ENCODE data around the gene MINDY3.
"Not testable (repeated sequence)": the region's sequence is repeated elsewhere in the genome, so short reads cannot be mapped to it uniquely, and the experiment has no call there.

The MINDY3 gene

DNA sequence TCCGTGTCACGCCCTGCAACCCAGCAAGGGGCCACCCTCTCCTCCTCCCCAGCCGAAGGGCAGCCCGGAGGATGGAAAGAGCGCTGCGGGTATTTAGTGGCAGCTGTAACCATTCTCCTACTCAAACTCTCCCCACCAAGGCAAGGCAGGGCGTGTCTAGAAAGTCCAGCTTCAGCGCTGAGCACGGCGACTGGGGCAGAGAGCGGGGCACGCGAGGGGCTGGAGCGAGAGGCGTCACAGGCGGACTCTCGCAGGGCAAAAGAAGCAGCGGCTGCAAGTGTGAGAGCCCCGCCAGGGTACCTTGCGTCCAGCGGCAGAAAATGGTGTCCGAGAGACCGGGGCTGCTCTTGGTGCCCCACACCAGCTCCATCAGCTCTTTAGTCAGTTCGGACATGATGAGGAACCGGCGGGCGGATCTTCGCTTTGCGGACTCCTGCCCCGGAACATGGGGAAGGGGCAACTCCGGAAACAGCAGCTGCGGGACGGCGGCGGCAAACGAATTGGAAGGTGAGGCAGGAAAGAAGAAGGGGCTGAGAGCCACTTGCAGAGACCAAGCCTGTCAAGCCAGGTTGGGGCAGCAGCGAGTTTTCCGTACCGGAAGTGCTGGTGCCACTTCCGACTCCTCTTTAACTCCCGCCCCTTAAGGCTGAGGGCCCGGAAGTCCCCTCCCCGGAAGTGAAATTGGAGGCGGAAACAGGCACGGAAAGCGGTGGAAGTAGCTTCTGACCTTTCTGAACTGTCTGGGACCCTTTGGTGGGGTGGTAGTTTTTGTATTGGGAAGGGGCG, at the start of gene MINDY3:
Gene MINDY3, minus strand, starts transcription at position 602 of the 786 bp plus-strand sequence. Its CDS starts 208 bp downstream, at position 394.
- peak; percentile 71 for DNase-seq (ENCODE audit: low read depth)

DNA sequence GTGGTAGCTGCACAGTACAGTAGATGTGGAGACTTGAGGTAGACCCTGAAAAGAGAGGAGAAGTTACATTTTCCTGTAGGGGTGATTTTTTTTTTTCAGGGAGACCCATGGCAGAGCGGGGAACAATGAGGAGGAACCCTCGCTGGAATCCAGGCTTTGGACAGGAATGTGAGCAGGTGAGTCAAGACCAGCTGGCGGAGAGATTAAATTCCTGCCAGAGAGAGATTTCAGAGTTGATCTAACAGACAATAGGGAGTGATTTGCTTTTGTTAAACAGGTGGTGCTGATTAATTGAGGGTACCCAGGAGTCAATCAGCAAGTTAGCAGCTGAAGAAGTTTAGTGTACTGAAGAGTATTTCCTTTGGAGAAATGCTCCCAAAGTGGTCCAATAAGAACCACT, 41.6 kb upstream of the MINDY3 start:
- no peak for DNase-seq (ENCODE audit: low read depth)

DNA sequence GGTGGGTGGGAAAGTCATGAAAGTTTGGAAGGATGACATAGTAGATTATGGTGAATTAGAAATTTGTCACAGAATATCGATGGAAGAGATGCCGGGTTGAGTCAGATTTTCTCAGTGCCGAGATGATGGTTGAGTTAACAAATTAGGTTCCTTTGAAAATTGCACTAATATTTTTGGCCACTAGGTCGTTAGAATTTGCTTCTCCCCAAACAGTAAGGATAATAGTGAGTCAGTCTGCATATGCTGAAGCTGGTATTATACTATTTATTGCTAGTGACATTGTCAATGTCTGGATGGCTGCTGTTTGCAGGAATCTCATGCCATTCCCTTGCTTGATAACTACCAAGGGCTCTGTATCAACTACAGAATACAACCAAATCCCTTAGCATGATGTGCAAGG, 37.7 kb upstream of the MINDY3 start:
- no peak for DNase-seq (ENCODE audit: low read depth)

DNA sequence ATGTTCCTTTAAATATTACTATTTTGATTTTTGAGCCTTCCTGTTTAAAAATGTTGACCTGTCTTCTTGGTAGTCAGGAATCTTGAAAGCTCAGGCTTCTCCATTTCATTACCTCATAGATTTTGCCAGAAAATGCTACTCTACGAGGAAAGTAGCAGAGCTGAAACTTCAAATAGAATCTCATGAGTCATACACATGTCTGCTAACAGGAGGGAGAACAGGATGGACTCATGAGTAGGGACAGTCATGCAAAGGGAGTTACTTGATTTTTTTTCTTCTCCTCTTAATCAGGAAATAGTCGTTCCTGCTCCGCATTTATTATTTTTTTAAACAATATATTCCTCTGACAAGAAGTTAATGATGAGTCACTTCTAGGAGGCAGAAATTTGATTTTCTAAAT, 37.0 kb upstream of the MINDY3 start:
- DNase-seq (ENCODE audit: low read depth) = no peak

DNA sequence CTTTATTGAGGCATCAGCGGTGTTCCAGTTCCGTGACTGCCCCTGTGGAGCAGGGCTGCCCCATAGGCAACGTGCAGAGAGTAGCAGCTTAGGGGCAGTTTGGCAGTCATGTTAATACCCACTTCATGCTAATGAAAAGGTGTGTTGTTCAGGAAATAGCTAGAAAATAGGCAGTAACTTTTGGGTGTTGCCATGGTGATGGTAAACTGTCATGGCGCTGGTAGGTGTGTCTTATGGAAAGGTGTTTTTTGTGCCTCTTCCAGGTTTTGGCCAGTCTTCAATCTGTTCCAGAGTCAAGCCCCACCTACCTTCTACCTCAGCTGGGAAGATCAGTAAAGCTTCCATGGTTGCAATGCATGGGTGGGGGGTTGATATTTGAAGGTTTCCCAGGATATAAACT, 36.3 kb upstream of the MINDY3 start:
- no peak for DNase-seq (ENCODE audit: low read depth)

DNA sequence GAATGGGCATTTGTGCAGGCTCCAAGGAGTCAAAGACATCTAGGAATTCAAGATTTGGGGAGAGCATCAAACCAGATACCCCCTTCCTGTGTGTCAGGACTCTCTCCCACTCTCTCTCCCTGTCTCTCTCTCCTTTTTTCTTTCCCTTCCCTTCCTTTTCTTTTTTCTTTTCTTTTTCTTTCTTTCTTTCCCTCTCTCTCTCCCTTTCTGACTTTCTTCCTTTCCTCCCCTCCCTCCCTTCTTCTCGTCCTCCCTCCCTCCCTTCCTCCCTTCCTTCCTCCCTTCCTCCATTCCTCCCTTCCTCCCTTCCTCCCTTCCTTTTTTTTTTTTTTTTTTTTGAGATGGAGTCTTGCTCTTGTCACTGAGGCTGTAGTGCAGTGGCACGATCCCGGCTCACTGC, 24.1 kb upstream of the MINDY3 start:
- no peak for DNase-seq (ENCODE audit: low read depth)

DNA sequence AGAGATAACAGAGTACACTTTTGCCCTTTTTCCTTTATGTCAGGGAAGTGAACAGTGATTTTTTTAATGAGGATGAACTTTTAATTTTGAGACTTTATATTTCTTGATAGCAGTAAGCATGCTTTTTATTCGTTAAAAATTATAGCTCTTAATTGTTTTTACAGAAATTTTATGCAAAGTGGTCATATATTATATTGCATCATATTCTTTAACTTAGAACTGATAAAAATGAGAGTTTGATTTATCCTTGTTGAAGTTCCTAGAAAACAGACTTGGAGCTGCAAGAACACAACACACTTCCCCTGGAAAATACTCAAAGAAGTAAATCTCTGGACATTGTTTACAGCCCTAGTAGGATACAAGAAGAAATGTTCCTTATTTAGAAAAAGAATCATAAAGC, 21.2 kb upstream of the MINDY3 start:
- no peak for DNase-seq (ENCODE audit: low read depth)

DNA sequence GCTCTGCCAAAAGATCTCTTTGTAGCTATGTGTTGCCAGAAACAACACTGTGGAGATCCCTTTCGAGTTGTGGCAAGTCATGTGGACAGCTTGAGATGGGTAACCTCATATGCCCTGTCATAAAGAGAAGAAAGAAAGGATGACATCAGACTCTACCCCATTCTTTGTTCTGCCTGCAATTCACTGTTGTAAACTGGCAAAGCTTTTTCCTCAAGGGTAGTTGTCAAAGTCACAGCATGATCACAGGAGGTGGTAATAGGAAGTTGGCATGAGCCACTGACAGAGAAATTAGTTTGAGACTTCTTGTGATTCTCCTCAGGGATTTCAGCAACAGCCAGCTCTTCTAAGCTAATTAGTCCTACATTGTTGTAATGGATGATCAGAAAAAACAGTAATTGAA, 19.4 kb upstream of the MINDY3 start:
- DNase-seq (ENCODE audit: low read depth) = no peak

DNA sequence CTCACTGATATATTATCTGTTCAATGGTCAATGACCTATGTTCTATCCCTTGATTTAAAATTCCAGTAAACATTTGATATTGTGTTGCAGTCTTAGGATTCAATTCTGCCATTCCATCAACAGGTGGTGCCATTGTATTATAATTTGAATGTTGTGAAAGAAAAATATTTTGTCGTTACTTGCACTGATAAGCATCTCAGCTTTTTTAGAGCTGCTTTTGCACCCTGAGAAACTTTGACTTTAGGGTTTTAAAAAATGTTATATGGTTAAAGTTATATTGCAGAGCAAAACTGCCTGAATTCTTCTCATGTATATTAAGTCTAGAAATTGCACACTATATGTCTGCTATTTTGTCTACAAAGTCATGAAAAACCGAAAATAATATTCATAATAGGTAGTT, 18.8 kb upstream of the MINDY3 start:
- no peak for DNase-seq (ENCODE audit: low read depth)

DNA sequence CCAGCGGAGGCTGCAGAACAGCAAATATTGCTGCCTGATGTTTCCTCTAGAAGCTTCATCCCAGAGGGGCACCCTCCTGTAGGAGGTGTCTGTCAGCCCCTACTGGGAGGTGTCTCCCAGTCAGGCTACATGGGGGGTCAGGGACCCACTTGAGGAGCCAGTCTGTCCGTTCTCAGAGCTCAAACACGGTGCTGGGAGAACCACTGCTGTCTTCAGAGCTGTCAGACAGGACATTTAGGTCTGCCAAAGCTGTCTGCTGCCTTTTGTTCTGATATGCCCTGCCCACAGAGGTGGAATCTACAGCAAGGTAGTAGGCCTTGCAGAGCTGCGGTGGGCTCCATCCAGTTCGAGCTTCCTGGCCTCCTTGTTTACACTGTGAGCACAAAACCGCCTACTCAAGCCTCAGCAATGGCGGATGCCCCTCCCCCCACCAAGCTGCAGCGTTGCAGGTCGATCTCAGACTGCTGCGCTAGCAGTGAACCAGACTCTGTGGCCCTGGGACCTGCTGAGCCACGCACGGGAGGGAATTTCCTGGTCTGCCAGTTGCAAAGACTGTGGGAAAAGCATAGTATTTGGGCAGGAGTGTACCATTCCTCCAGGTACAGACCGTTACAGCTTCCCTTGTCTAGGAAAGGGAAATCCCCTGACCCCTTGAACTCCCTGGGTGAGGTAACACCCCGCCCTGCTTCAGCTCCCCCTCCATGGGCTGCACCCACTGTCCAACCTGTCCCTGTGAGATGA, 17.7 kb upstream of the MINDY3 start:
- DNase-seq (ENCODE audit: low read depth) = no peak

DNA sequence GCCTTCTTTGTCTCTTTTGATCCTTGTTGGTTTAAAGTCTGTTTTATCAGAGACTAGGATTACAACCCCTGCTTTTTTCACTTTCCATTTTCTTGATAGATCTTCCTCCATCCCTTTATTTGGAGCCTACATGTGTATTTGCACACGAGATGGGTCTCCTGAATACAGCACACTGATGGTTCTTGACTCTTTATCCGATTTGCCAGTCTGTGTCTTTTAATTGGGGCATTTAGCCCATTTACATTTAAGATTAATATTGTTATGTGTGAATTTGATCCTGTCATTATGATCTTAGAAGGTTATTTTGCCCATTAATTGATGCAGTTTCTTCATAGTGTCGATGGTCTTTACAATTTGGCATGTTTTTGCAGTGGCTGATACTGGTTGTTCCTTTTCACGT, 16.0 kb upstream of the MINDY3 start:
- DNase-seq (ENCODE audit: low read depth) = not testable (repeated sequence)

DNA sequence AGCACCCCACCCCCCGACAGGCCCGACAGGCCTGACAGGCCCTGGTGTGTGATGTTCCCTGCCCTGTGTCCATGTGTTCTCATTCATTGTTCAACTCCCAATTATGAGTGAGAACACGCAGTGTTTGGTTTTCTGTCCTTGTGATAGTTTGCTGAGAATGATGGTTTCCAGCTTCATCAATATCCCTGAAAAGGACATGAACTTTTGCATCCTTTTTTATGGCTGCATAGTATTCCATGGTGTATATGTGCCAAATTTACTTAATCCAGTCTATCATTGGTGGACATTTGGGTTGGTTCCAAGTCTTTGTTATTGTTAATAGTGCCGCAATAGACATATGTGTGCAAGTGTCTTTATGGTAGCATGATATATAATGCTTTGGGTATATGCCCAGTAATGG, 12.3 kb upstream of the MINDY3 start:
- not testable (repeated sequence) for DNase-seq (ENCODE audit: low read depth)

DNA sequence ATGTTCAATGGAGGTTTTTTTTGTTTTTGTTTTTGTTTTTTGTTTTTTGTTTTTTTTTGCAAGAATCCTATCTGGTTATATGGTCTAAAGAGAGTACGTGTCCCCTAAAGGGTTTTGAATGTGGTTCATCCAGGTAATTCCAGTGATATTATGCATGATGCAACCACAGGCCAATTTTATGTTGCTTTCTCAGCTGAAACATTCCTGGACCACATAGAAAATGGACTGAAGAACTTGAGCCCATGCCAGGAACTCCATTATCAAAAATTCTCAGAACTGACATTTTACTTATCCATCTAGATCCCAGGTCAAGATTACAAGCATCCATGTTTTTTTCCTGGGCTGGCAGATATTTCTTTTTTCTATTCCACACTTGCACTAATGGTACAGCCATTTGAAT, 11.5 kb upstream of the MINDY3 start:
- DNase-seq (ENCODE audit: low read depth) = no peak

DNA sequence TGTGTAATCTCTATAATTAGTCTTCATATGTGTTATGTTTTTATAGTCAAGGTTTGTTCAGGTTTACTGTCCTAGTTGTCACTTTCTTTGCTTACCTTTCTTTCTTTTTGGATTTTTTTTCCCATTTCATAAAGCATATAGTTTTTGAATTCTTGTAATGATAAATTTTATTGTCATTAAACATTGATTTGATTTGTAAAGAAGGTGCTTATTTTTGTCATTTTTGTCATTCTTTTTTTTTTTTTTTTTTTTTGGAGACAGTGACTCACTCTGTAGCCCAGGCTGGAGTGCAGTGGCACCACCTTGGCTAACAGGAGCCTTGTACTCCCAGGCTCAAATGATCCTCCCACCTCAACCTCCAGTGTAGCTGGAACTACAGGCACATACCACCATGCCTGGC, 9.6 kb upstream of the MINDY3 start:
- no peak for DNase-seq (ENCODE audit: low read depth)

DNA sequence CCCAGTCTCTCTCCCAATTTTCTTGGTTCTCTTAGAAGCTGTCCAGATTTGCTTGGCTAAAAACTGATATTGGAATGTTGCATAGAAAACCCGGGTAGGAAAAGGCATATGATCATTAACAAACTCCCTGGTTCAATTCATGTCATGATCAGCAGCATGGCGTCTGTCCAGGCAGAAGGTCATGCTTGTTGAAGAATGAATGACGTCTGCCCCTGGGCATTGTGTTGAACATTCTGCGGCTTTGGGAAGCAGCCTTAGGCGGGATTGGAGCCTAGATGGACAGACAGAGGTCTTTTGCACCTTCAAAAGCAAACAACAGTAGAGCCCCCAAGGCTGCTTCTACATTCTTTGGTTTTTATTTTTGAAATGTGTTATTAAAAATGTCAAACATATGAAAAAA, 7.7 kb upstream of the MINDY3 start:
- no peak for DNase-seq (ENCODE audit: low read depth)

DNA sequence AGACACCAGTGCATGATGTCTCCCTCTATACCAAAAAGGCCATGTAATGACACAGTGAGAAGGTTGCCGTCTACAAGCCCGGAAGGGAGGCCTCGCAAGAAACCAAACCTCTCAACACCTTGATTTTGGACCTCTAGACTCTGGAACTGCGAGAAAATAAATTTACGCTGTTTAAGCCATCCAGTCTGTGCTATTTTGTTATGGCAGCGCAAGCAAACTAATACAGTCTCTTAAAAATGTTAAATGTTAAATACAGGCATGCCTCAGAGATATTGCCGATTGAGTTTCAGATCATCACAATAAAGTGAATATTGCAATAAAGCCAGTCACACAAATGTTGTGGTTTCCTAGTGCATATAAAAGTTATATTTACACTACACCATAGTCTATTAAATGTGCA, 5.0 kb upstream of the MINDY3 start:
- DNase-seq (ENCODE audit: low read depth) = no peak

DNA sequence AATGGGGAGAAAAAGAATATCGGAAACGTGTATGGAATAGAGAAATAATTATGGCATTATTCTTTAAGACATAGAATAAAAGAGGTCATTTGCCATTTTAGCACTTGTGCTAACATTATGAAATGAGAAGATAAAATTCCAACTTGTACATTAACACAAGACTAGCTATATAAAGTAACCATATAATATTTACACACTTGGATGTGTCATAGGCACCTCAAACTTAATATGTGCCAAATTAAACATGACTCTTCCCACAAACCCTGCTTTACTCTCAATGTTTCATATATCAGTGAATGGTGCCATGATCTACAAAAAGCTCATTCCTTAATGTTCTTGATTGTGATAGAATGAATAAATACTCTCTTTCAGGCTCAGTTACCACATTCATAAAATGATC, 4.1 kb upstream of the MINDY3 start:
- no peak for DNase-seq (ENCODE audit: low read depth)

DNA sequence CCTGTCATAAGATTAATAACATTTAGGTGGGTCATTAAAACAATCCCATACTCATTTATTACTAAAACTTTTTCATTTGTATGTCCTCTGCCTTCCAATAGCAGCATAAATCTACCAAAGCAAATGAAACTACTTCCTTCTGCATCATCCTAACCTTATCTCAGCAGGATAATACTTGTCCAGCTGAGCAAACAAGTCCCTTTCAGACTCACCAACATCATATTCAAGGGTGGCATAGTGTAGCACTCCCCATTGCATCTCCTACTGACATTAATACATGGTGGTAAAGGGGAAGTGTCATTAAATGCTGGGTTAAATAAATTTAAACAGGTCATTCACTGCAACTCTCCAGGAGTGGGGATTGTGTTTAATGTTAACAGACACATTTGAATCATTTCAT, 3.4 kb upstream of the MINDY3 start:
- DNase-seq (ENCODE audit: low read depth) = no peak

DNA sequence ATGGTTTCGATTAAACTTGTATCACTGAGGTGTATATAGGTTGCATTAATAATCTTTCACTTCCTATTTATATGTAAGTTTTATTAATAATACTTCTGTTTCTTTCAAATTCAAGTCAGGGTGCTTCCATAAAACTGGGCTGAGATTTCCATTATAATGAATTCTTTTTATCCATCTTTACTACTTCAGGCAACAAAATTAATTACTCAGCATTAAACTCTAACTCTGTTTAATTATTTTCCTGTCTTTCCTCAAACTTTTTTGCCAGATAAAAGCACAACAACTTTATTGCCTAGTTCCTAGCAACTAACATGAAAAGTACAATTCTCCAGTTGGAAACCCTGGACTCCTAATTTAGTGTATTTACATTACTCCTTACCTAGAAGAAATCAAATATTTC, 3.0 kb upstream of the MINDY3 start:
- no peak for DNase-seq (ENCODE audit: low read depth)

DNA sequence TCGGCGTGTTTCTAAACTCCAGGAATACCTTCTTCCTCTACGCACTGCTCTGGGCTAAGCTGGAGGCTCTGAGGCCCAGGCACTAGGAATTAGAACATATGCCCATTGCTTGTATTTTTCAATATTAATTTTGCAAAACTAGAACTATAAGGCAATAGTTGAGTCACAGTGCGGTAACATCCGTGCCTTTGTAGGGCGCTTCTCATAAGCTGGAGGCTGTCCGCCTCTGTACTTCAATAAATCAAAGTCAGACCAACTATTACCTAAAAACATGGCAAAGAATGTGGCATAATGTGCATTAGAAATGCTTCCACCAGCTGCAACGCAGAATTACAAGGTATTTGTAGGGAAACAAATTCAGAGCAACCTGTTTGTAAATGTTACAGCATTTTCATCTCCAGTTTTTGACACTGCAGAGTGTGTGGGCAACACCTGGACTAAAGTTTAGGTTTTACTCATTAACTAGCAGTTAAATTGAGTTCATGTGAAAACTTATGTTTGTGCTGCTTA, 440 bp upstream of the MINDY3 start:
- no peak for DNase-seq (ENCODE audit: low read depth)

DNA sequence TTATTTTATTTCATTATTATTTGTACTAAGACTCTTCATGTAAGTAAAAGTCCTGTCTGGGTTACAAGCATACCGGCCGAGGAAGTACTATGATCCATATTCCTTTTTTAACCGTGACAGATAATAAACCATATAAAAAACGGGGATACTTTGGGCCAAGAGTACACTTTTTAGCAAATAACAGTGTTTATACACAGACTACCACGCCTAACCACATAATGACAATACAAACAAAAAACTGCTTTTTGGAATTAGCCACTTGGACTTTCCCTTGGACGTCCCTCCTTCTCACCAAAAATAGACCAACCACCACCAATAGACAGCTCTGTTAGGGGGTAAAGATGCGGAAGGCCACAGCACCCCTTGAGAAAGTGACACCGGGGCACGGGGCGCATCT, 800 bp downstream of the MINDY3 start:
- DNase-seq (ENCODE audit: low read depth) = no peak

DNA sequence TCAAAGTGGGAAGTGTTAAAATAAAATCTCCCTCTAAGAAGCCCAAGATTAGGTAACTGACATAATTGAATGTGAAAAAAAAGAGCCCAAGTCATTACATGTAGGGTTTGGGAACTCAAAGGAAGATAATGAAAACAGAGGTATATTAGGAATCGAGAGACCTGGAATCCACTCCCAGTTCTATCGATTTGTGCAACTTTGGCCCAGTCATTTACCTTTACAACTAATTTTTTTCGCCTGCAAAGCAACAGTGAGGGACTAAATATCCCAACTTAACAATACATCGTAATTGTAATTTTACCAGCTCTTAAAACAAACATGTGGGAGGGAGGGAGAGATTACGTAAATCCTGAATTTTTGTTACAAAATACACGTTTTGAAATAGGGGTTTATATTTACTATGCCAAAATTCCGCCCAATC, 1.4 kb downstream of the MINDY3 start:
- DNase-seq (ENCODE audit: low read depth) = no peak

DNA sequence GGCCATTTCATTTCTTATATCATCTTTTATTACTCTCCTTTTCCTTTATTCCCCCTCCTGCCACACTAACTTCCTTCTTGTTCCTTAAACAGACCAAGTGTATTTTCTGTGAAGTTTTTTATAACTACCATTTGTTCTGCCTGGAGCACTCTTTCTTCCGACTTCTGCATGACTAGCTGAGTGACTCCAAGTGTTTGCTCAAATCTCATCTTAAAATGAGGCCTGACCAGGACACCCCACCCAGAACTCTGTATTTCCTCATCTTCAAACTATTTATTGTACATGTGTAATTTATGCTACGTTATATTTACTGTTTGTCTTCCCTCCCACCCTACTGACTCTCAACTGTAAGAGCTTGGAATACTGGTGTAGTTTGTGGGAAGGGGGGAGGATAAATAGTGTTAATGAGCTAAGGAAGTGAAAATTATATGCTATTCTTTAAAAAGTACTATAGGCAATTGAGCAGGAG, 3.2 kb downstream of the MINDY3 start:
- DNase-seq (ENCODE audit: low read depth) = no peak

Data from activated T-cell treated with anti-CD3 and anti-CD28 coated beads for 48 hours (primary cell).